Left ventricle myocardium superior (tissue), 1 donor: ENCODE measurements around the gene ASCC1. TPM values are rescaled to one million over a fixed set of nuclear protein-coding genes. Genes with fewer than 3 reads are reported as not detected.

Experiments used
- ATAC-seq: fragments of 200-7000 bp; cut with Tn5 transposase; one replicate; pipeline ENCODE4 v1.9.1; 2020; ENCODE audit warnings: mild to moderate bottlenecking, moderate library complexity
- DNase-seq: peaks from one replicate; pipeline ENCODE4 v3.0.0-alpha.2; 2020
- intact Hi-C: fragments of 100-400 bp; cut with micrococcal nuclease; formaldehyde crosslinking; loops from one replicate; pipeline ENCODE4 v1.11.0; 2022
- total RNA-seq: library from RNA; stranded (reverse); fragmentation: NEBNext Ultra II Directional; extraction: Animal tissue kit (Norgen Biotek cat#: 25700); gene quantifications from one replicate; pipeline ENCODE4 v1.2.1, GENCODE V29; 2021
- donor health status: DM: no; HTN: yes; CAD: no; lungs with severe emphysema.

Gene ASCC1
- total RNA-seq, 1 donor from 2014 or later: 34.7 TPM

- intact Hi-C loops: no loop called here
Observed at GRCh38 chr10:72062832-72063702, 153.0 kb downstream of the ASCC1 start.

DNA sequence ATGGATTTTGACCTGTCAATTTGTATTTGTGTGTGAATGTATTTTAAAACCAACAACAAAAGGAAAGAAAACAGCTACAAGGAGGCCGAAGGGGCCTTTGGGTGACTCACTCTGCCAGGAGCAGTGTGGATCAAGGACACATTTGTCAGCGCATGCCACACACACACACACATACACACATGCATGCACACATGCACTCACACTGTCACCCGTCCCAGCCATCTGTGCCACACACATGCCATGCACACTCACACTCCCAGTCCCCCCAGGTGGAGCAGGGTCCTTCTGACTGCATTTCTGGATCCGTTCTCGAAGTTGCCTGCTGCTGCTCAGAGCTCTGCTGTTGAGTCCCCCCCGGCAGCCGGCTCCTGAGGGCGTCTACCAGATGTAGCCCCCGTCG is 153.7 kb downstream of the ASCC1 start:
- ATAC-seq: no peak
- DNase-seq: no peak
- intact Hi-C loops: no loop called here

More at GRCh38 chr10:72062832-72063702, 153.0 kb downstream of the ASCC1 start:
- DNase-seq: no peak
- ATAC-seq: no peak

DNA sequence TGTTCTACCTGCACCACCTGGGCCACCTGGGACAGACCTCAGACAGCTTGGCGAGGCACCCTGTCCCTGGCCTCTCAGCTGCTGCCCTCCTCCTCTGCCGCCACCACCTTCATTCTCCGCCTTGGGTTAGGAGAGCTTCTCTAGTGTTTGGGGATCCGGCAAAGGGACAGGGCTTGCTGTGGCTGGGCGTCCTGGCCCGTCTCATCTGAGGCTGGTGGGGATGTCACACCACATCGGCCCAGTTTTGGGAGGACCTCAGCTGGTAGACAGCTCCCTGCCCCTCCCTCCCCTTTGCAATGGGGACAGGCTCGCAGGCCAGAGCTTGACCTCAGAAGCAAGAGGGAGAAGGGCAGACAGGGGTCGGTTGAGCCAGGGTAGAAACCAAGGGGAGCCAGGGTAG is 154.1 kb downstream of the ASCC1 start:
- no peak for DNase-seq
- ATAC-seq: no peak
- intact Hi-C loops: no loop called here

- intact Hi-C loops: no loop called here
- ATAC-seq: no peak
- no peak for DNase-seq
Observed at GRCh38 chr10:72061491-72061890, 154.6 kb downstream of the ASCC1 start.

DNA sequence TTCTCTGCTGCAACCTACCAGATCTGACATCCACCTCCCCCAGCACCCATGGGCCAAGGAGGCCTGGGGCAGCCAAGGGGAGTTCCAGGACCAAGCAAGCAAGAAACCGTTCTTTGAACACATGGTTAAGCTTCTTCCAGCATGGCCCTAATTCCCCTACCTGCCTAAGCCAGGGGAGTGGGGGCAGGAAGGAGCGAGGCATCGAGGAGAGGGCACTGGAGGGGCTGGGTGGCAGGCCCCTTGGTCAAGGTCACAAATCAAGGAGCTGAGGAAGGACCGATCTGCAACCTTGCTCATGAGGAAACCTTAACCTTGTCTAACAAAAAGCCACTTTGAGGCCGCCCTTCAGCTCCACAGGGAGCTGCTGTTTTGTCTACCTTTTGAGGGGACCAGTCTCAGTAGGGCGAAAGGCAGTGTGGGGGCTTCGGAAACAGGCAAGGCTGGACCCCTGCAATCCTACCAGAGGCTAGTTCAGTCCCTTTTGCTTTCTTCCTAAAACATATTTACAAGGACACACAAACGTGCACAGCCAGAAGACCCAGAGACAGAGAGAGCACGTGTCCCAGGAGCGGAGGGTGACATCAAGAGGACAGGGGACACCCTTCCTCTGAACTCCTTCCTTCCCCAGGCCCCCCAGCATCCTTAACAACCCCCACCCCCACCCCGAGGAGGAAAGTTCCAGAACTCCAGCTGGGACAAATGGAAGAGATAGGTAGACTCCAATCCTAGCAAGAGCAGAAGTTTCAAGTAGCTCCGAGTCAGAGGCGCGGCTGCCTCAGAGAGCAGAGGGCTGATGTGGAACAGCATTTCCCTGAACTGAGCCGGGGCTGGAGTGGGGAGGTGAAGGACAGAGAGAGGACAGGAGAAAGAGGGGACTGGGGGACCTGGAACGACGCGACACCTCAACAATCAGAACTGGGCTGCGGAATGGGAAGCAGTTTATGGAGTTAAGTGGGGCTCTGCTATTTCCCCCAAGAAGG is 155.9 kb downstream of the ASCC1 start:
- no peak for ATAC-seq
- intact Hi-C loops: no loop called here
- DNase-seq: no peak

GRCh38 chr10:72058989-72059842 is 156.9 kb downstream of the ASCC1 start:
- ATAC-seq: no peak
- intact Hi-C loops: no loop called here
- DNase-seq: no peak

DNA sequence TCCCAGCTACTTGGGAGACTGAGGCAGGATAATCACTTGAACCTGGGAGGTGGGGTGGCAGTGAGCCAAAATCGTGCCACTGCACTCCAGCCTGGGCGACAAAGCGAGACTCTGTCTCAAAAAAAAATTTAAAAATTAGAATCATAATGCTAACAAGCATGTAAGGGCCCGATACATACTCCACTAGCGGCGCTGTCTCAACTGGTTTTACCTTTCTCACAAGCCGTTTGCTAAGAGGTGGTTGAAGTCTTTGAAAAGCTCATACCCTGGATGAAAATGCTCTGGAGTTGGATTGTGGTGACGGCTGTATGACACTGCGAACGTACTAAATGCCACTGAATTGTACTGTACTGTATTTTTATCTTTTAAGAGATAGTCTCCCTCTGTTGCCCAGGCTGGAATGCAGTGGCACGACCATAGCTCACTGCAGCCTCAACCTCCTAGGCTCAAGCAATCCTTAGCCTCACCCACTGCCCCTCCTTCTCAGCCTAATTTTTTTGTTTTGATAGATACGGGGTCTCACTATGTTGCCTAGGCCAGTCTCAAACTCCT is 157.7 kb downstream of the ASCC1 start:
- intact Hi-C loops: no loop called here
- DNase-seq (no peak), ATAC-seq (peak; percentile 63)

GRCh38 chr10:72056932-72057751 is 158.9 kb downstream of the ASCC1 start:
- DNase-seq (no peak), ATAC-seq (peak; percentile 26)
- intact Hi-C loops: no loop called here

DNA sequence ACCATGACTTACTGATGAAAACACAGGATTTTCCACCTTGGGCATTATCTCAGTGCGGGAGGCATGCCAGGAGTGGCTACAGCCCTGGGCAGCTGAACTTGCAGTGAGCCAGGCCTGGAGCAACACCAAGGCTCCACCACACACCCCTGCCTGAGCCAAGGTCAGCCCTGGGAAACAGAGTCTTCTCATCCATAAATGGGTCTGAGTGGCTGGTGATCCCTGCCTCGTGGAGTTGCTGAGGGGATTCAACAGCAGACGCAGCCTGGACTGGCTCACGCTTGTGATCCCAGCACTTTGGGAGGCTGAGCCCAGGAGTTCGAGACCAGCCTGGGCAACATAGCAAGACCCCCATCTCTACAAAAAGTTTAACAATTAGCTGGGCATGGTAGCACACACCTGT is 160.0 kb downstream of the ASCC1 start:
- intact Hi-C loops: no loop called here
- ATAC-seq: peak; percentile 69
- DNase-seq: peak; percentile 67

DNA sequence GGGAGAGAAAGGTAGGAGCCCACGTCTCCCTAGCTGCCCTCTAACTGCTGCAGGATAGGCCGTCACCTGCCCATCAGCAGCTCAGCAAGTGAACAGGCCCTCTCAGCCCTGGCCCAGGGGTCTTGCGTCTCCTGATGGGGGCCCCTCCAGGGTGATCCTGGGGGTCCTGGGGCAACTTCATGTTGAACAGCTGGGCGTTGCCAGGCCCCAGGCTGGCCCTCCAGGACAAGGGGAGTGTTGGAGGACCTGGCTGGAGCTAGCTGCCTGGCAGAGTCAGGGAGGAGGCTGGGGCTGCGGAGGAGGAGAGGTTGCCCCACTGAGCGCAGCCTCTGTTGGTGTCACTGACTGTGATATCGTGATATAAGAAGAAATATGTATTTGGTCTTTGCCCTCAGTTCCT is 162.4 kb downstream of the ASCC1 start:
- intact Hi-C loops: no loop called here
- DNase-seq (no peak), ATAC-seq (no peak)

DNA sequence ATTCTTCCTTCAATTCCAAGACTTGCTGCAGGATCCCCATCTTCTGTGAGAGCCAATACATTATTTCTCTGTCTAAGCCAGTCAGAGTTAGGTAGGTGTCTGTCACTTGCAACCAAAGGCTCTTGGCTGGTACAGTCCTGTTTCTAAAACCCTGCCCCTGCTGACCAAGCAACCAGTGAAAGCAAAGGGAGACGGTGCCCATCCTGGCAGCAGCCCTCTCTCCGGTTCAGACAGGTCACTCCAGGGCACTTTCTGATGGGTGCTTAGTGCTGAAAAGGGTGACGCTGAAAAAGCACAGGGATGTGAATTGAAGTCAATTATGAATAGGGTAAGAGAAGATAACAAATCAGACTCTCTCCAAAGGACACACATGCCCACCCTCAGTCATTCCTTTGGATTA is 165.2 kb downstream of the ASCC1 start:
- DNase-seq (no peak), ATAC-seq (peak; percentile 37)
- intact Hi-C loops: no loop called here

- ATAC-seq: no peak
- no peak for DNase-seq
- intact Hi-C loops: no loop called here
Observed at GRCh38 chr10:72049969-72050781, 165.9 kb downstream of the ASCC1 start.

DNA sequence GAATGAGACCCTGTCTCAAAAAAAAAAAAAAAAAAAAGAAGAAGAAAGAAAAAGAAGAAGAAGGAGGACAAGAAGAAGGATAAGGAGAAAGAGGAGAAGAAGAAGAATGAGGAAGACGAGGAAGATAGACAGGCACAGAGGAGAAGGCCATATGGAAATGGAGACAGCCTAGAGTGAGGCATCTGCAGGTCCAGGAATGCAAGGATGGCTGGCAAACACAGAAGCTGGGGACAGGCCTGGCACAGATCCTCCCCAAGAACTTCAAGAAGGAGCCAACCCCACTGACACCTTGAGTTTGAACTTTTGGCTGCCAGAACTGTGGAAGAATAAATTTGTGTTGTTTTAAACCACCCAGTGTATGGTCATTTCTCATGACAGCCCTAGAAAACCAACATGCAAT is 166.6 kb downstream of the ASCC1 start:
- no peak for DNase-seq
- intact Hi-C loops: no loop called here
- ATAC-seq: no peak

DNA sequence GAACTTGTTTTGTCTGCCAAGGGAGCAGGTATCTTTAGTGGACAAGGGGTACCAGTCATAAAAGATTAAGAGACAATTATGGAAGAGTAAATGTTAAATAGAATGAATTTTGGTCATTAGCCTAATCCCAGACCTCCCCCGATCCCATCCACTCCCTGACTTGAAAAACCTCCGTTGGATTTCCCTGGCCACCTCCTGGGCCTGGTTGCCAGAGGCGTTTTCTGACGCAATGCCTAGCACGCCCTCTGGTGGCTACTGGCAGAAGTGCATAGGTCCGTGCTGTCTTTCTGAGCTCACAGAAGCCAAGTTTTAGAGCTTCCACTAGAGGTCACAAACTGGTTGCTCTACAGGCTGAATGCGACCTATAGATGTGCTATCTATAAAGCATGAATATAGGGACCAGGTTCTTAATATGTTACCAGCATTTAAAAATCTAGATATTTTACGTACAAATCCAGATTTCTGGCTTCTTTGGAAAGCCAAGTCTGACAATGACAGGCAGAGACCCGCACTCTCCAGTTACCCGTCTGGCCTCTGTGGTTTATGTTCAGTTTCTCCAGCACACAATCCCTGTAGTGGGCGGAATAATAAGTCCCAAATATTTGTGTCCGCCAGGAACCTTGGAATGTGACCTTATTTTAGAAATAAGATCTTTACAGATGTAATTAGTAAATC is 167.5 kb downstream of the ASCC1 start:
- ATAC-seq: peak; percentile 83
- peak; percentile 91 for DNase-seq
- intact Hi-C loops: no loop called here
